Measurements from ENCODE around the gene VSTM2B.

DNA sequence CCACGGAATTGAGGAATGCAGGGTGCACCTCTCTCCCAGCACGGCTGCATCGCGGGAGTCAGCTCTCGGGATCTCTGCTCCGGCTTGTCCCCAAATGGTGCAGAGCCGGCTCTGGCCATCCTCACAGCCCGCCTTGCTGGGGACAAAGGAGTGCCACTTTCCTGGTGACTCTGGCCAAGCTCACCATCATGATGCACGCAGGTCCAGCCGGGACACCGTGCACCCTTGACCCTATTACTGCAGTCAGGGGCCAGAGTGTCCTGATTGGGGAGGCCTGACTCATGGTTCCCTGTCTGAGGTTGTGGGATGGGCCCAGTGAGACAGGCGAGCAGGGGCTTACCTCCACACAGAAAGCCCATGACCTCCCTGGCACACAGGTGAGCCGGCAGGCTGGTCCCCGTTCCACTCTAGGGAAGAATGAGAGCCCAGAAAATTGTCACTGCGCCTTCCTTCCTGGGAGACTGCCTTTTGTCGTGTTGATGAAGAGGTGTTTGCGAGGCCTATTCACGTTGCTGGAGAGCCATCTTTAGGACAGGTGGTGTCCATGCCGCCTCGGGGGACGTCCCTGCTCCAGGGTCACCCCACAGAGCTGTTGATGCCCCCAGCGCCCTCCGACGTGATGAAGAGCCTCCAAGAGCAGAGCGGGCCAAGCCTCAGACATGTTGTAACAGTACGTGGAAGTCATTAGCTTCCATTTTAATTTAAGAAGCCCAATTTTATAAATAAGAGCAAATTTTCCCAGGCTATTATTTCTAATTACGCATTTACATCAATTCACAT is 18.5 kb upstream of the VSTM2B start:
- TF ChIP-seq, protein P1, sequence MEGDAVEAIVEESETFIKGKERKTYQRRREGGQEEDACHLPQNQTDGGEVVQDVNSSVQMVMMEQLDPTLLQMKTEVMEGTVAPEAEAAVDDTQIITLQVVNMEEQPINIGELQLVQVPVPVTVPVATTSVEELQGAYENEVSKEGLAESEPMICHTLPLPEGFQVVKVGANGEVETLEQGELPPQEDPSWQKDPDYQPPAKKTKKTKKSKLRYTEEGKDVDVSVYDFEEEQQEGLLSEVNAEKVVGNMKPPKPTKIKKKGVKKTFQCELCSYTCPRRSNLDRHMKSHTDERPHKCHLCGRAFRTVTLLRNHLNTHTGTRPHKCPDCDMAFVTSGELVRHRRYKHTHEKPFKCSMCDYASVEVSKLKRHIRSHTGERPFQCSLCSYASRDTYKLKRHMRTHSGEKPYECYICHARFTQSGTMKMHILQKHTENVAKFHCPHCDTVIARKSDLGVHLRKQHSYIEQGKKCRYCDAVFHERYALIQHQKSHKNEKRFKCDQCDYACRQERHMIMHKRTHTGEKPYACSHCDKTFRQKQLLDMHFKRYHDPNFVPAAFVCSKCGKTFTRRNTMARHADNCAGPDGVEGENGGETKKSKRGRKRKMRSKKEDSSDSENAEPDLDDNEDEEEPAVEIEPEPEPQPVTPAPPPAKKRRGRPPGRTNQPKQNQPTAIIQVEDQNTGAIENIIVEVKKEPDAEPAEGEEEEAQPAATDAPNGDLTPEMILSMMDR (IDR thresholded peaks at IDR 0.05) = no peak
- no peak for TF ChIP-seq EZH2 (IDR thresholded peaks at IDR 0.05)
